HG03460 (cell line): ENCODE data around the gene AKT1.

ENCODE experiments used
- ATAC-seq: cut with Tn5 transposase; IDR thresholded peaks from one replicate; pipeline ENCODE4 v1.9.1; 2021; ENCODE audit not compliant: unreplicated experiment

AKT1 gene

DNA sequence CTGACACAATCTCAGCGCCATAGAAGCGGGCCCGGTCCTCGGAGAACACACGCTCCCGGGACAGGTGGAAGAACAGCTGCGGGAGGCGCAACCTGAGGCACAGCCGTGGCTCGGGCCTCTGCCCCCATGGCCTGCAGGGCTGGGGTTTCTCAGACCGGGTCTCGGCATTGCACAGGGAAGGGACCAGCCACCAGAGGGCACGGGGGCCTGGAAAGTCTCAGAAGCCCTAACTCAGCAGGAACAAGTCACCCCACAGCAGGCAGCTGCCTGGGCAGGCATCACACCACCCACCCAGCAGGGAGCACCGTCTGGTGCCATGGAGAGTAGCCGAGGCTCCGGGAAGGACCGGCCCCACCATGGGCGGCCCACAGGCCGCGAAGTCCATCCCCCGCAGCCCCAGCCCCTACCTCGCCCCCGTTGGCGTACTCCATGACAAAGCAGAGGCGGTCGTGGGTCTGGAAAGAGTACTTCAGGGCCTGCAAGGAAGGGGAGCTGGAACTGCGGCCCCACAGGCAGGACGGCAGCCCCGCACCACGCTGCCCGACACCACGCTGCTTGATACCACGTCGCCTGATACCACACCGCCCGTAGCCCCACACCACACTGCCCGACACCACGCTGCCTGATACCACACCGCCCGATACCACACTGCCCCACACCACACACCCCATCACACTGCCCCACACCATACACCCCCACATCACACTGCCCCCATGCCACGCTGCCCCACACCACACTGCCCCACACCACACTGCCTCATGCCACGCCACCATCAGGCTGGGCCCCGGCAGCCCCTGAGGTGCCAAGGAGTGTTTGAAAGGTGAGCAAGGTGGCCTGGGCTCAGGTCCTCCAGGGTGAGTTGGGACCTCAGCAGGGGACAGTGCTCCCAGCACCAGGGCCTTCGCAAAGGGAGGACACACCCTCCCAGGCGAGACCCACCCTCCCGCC is 21.8 kb downstream of the AKT1 start:
- no peak for ATAC-seq

DNA sequence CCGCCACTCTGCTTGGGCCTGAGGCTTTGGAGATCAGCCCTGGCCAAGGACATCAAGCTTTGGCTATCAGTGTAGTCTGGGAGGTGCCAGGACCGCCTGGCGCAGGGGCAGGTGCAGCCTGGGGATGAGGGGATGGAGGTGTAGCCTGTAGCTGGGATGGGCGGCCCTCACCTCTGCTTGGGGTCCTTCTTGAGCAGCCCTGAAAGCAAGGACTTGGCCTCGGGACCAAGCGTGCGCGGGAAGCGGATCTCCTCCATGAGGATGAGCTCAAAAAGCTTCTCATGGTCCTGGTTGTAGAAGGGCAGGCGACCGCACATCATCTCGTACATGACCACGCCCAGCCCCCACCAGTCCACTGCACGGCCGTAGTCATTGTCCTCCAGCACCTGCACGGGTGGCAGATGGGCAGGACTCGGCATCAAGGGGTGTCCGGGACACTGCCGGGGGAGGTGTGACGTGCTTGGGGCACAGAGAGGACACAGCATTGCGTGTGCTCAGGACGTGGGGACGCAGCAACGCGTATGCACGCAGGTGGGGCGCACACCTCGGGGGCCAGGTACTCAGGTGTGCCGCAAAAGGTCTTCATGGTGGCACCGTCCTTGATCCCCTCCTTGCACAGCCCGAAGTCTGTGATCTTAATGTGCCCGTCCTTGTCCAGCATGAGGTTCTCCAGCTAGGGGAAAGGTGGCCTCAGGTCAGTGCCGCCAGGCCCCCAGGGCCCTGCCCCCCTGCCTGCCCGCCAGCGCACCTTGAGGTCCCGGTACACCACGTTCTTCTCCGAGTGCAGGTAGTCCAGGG is 22.6 kb downstream of the AKT1 start:
- ATAC-seq: no peak

- no peak for ATAC-seq
Measured at GRCh38 chr14:104771918-104772706, 23.4 kb downstream of the AKT1 start.

DNA sequence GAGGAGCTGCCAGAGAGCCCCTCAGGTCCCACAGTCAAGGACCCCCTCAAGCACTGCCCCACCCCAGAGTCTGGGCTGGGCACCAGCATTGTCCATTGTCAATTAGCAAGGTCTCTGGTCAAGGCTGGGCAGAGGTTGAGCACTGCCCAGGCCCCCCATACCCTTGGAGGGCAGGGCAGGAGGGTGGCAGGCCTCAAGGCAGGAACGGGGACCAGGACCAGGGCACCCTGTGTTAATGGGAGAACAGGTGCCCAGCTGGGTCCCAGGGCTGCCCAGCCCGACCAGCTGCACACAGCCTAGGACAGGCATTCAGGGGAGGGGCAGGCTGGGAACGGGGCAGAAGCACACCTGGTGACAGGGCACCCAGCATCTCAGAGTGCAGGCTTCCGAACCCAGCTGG is 24.2 kb downstream of the AKT1 start:
- no peak for ATAC-seq

DNA sequence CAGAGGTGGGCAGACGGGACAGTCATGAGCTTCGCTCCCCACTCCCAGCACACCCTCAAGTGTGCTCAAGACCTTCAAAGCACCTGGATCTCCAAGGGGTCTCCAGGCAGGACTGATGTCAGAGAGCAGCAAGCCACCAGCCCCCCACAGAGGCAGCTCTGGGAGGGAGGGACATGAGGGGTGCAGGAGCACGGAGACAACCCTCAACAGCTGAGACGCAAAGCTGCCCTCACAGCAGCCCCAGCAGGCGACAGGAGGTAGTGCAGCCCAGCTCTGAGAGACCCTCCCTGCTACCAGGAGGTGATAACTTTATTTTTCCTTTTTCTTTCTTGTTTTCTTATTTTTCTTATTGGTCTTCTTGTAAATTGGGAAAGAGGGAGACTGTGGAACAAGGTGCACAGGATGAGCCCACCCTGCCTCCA is 24.7 kb downstream of the AKT1 start:
- no peak for ATAC-seq

GRCh38 chr14:104770072-104770579 is 25.4 kb downstream of the AKT1 start:
- no peak for ATAC-seq

- ATAC-seq: no peak
Measured at GRCh38 chr14:104769324-104770071, 26.1 kb downstream of the AKT1 start.

- ATAC-seq: peak; percentile 80
Measured at GRCh38 chr14:104768437-104769323, 26.9 kb downstream of the AKT1 start.

- ATAC-seq: no peak
Measured at GRCh38 chr14:104767634-104767918, 28.0 kb downstream of the AKT1 start.

- ATAC-seq: no peak
Measured at GRCh38 chr14:104766863-104767633, 28.5 kb downstream of the AKT1 start.

DNA sequence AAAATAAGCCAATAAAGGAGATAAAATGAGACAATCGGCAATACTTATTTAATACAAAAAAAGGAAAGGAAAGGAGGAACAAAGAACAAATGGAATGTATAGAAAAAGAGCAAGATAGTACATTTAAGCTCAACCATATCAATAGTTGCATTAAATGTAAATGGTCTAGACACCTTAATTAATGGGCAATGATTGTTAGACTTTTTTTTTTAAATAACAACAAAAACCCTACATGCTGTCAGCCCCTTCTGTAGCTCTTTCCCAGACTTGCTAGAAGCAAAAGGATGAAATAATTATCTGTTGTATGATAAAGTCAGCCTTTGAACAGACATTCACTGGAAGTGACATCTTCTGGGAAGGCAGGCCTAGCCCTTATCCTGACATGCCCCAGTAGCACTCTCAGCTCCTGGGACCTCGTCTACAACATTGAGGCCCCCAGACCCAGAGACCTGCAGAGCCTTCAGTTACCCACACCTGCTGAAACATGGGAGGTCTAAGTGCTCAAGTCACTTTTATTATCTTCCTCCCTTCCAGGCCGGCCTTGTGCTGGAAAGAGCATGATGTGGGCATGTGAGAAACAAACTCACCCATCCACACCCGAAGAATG is 29.2 kb downstream of the AKT1 start:
- no peak for ATAC-seq

GRCh38 chr14:104765517-104765916 is 30.0 kb downstream of the AKT1 start:
- ATAC-seq: no peak

DNA sequence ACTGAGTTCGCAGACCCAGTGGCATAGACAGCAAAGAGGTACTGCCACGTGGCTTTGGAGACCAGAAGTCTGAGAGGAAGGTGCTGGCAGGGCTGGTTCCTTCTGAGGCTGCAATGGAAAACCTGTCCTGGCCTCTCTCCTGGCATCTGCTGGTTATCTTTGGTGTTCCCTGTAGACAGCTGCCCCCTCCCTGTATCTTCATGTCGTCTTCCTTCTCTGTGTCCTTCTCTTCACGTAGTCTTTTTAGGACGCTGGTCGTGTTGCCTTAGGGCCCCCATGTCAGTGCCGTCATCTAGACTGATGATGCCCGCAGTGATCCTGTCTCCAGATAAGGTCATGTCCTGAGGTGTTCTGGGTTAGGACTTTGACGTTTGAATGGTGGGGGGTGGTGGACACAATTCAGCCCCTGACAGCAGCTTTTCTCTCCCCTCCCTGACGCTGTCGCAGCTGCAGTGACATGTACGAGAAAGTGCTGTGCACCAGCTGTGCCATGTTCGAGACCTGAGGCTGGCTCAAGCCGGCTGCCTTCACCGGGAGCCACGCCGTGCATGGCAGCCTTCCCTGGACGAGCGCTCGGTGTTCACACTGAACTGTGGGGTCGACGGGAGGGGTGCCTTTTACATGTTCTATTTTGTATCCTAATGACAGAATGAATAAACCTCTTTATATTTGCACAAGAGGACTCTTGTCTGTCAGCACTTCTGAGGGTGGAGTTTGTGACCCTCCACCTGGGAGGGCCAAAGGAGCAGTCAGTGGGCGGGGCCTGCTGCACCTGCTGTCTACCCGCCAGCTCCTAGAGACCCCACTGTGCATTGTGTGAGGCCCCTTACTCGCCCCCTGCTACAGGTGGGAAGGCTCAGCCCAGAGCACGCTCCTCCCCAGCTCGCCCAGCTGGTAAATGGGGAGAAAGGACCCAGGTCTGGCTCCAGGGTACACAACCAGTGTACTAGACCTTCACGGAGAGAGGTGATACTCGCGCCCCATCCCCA is 36.3 kb downstream of the AKT1 start:
- ATAC-seq: no peak

DNA sequence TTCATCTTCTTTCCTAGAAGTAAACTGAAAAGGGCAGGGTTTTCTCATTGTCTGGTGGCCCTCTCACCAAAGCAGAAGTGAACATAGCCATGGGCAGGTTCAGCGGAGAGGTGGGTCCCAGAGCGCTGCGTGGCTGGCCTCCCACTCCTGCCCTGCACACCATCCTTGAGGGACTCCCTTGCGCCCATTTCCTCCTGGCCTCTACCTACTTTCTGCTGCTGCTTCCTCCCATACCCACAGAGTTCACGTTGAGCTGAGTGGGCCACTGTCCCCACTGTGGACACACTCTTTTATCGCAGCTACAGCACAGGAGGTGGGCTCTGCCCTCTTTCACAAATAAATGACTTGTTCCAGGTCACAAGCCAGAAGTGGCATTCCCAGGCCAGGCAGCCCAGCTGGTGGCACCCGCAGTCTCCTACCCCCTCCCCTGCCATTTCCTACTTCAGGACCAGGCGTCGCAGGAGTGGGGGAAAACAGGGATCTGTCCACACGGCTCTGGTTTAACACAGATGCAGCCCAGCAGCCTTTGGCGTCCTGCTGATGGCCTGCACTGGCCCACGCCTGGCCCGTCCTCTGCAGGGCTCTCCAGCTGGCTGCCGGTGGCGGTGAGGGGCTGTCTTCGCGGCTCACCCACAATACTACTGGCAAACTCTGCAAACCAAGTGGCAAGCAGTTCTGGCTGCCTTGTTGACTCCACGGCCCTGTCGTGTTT is 37.7 kb downstream of the AKT1 start:
- ATAC-seq: no peak

DNA sequence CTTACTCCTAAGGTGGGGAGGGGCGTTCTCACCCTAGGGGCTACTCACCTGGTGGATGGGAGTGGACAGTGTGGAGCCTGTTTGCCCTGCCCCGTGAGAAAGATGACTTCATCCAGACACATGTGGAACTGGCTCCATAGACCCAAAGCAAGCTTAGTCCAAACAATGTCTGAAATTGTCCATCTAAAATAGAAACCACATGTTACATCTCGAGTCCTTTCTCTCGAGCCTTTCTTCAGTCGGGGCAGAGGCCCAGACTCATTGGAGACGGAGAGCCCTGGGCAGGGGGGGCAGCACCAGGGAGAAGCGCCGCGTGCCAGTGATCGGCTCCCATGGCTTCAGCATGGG is 38.3 kb downstream of the AKT1 start:
- no peak for ATAC-seq

DNA sequence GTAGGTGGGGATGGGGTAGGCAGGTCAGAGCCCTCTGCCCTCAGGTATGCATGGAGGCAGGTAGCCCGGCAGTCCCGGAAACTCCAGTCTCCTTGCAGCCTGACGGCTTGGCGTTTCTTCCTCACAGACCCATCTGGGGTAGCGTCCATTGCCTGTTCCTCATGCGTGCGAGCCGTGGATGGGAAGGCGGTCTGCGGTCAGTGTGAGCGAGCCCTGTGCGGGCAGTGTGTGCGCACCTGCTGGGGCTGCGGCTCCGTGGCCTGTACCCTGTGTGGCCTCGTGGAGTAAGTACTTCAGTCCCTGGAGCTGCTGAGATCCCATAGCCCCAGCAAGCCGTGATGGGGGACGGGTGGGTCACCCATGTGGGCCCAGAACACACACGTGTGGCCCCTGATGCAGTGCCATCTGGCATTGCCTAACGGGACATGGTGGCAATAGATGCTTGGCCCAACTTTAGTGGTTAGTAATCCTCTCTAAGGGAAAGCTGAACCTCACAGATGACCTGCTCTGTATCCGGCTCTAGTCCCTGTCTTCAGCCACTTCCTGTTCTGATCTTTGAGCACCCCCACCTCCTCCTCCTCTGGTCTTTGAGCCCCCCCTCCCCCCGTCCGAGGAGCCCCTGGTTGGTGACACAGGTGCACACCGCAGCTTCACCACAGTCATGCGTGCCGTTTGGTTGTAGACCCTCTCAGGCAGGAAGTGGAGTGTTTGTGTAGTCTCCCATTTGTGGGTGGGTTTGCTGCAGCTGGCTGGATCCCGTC is 38.9 kb downstream of the AKT1 start:
- no peak for ATAC-seq
